Measurements from ENCODE around the gene NRG3.

Gene NRG3

DNA sequence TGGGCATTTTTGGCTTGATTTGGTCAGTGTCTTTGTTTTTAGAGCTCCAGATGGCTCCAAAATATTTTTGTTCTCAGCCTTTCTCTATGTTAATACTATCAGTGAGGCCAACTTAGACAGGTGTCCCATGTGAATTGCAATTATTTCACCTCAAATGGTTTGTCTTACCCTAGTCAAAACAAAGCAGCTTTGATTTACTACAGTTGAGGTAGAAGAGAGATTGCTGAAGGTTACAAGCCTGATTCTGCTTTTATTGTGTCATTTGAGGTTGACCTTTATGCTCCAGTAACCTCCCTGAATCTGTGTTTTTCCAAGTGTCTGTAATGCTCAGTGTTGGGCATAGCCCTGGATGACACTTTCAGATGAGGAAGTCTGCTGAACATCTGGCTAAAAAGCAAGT lies 882.9 kb downstream of the NRG3 start:
- no peak for DNase-seq (ENCODE audit: low read depth)
- H3K4me3 ChIP-seq (replicated peaks; ENCODE audit: low read depth, low read length) = no peak overlapping the region
- TF ChIP-seq, protein P1, sequence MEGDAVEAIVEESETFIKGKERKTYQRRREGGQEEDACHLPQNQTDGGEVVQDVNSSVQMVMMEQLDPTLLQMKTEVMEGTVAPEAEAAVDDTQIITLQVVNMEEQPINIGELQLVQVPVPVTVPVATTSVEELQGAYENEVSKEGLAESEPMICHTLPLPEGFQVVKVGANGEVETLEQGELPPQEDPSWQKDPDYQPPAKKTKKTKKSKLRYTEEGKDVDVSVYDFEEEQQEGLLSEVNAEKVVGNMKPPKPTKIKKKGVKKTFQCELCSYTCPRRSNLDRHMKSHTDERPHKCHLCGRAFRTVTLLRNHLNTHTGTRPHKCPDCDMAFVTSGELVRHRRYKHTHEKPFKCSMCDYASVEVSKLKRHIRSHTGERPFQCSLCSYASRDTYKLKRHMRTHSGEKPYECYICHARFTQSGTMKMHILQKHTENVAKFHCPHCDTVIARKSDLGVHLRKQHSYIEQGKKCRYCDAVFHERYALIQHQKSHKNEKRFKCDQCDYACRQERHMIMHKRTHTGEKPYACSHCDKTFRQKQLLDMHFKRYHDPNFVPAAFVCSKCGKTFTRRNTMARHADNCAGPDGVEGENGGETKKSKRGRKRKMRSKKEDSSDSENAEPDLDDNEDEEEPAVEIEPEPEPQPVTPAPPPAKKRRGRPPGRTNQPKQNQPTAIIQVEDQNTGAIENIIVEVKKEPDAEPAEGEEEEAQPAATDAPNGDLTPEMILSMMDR (IDR thresholded peaks at IDR 0.05; ENCODE audit: low read length, missing control alignments) = no peak

DNA sequence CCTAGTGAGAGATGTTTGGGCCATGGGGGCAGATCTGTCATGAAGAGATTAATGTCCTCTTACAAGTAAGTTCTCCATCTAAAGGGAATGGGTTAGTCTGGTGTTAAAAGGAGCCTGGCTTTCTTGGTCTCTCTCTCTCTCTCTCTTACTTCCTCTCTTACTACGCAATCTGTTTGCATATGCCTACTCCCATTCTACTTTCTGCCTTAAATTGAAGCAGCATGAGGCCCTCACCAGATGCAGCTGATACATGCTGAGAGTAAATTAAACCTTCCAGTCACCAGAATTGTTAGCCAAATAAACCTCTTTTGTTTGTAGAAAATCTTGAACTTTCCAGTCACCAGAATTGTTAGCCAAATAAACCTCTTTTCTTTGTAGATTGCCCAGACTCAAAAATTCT lies 884.1 kb downstream of the NRG3 start:
- DNase-seq (ENCODE audit: low read depth) = no peak
- TF ChIP-seq, protein P1 (IDR thresholded peaks at IDR 0.05; ENCODE audit: low read length, missing control alignments) = no peak
- no peak overlapping the region for H3K4me3 ChIP-seq (replicated peaks; ENCODE audit: low read depth, low read length)

DNA sequence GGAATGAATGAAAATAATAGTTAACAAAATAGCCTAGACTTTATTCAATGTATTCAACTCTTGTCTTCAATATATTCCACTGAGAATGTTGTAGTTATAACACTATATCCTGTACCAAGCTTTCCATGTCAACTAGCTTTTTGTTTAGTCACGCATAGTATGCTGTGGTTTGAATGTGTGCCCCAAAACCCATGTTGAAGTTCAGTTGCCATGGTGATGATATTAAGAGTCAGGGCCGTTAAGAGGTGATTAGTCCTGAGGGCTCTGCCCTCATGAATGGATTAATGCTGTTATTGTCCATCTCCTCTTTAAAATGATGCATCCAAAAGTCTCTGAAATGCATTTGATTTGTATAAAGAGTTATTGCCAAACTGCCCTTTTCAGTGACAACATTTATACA lies 887.6 kb downstream of the NRG3 start:
- H3K4me3 ChIP-seq (replicated peaks; ENCODE audit: low read depth, low read length) = no peak overlapping the region
- DNase-seq (ENCODE audit: low read depth) = no peak
- TF ChIP-seq, protein P1 (IDR thresholded peaks at IDR 0.05; ENCODE audit: low read length, missing control alignments) = no peak

DNA sequence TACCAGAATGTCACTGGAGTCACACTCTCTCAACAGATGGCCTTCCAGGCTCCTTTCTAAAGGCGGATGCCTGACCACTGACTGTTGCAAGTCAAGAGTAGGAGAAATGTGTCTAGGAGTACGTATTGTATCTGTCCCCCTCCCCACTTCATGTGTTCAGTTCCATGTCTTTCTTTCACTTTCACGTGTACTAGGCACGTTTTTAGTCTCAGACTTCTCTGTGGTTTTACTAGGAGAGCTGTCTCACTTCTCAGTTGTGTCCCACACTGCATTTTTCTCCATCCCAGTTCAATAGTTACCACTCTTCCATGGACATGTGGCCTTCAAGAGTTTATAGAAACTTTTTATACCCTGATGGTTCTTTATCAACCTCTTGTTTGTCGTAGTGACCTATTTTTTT lies 893.0 kb downstream of the NRG3 start:
- TF ChIP-seq, protein P1 (IDR thresholded peaks at IDR 0.05; ENCODE audit: low read length, missing control alignments) = no peak
- H3K4me3 ChIP-seq (replicated peaks; ENCODE audit: low read depth, low read length) = no peak overlapping the region
- no peak for DNase-seq (ENCODE audit: low read depth)

DNA sequence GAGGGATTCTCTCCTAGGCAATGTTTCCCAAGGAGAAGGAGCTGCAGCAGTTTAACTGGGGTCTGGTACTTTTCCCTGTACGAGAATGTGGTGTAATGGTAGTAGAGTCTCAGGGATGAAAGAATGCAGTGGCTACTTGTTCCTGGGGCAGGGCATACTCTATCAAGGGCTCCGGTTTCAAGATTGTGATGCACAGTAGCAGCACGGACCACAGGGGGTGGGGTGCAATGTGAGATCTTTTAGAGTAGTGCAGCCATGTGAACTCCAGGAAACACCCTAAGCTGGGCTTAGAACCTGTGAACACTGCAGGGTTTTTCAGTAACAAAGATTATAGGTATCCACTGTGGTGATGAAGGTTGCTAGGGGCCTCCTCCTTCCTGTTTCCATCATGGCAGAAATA lies 903.9 kb downstream of the NRG3 start:
- TF ChIP-seq, protein P1 (IDR thresholded peaks at IDR 0.05; ENCODE audit: low read length, missing control alignments) = no peak
- DNase-seq (ENCODE audit: low read depth) = no peak
- no peak overlapping the region for H3K4me3 ChIP-seq (replicated peaks; ENCODE audit: low read depth, low read length)

DNA sequence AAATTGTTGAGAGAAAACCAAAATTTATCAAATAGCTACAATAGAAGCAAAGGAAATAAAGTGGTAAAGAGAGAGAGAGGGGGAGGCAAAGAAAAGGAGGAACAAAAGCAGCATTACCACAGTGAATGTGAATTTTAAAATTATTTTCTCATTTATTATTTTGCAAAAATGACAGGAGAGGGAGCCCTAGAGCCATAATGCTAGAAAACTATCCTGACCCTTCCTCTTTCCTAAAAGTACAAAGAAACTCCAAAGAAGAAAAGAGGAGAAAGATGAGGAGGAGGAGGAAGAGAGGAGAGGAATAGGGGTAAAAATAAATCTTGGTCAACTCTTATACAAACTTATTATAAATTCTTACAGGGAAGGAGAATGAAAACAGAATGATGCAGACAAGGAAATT lies 921.5 kb downstream of the NRG3 start:
- no peak overlapping the region for H3K4me3 ChIP-seq (replicated peaks; ENCODE audit: low read depth, low read length)
- TF ChIP-seq, protein P1 (IDR thresholded peaks at IDR 0.05; ENCODE audit: low read length, missing control alignments) = peak; percentile 43
- peak; percentile 27 for DNase-seq (ENCODE audit: low read depth)

DNA sequence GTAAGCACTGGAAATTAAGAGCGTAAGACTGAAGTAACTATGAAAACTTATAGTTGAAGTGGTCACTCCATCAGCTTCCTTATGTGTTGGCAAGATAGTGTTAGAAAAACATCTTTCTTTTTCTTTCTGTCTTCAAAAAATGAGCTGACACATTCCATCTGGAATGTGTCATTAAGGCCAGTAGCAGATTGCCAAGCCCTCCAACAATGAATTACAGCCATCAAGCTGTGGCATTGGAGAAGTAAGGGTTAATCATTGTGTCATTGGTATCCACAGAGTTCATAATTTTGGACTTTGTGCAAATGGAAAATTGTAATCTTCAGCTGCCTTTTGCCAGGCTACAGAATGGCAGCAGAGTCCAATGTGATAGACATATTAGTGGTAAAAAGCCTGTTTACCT lies 926.3 kb downstream of the NRG3 start:
- DNase-seq (ENCODE audit: low read depth) = no peak
- TF ChIP-seq, protein P1 (IDR thresholded peaks at IDR 0.05; ENCODE audit: low read length, missing control alignments) = no peak
- no peak overlapping the region for H3K4me3 ChIP-seq (replicated peaks; ENCODE audit: low read depth, low read length)

All from fibroblast of pulmonary artery (primary cell).